ENCODE data around the gene POU2F2.

GRCh38 chr19:42095142-42095813 is 37.0 kb downstream of the POU2F2 start:
- TF ChIP-seq CTCF (IDR thresholded peaks at IDR 0.05 in 8 of 11, conservative IDR thresholded peaks at IDR 0.05 in 3 of 11) = no peak
- TF ChIP-seq POLR2A (IDR thresholded peaks at IDR 0.05) = no peak
- peak in 1 of 3 donors; percentile 62 for TF ChIP-seq POLR2AphosphoS5 (IDR thresholded peaks at IDR 0.05)
